ENCODE measurements around the gene MUC5AC.
"Not testable (repeated sequence)": the region's sequence is repeated elsewhere in the genome, so short reads cannot be mapped to it uniquely, and the experiment has no call there.

MUC5AC gene

GRCh38 chr11:1209371-1210057 is 51.8 kb downstream of the MUC5AC start:
- DNase-seq: no peak

- no peak for DNase-seq
These were observed 54.1 kb downstream of the MUC5AC start for GRCh38 chr11:1211838-1212237.

GRCh38 chr11:1215826-1216225 is 58.1 kb downstream of the MUC5AC start:
- not testable (repeated sequence) for DNase-seq

GRCh38 chr11:1217151-1217550 is 59.4 kb downstream of the MUC5AC start:
- DNase-seq: no peak

GRCh38 chr11:1218256-1218787 is 60.6 kb downstream of the MUC5AC start:
- no peak for DNase-seq

- DNase-seq: no peak
These were observed 61.2 kb downstream of the MUC5AC start for GRCh38 chr11:1218788-1219445.

- DNase-seq: no peak
These were observed 61.7 kb downstream of the MUC5AC start for GRCh38 chr11:1219446-1219833.

- no peak for DNase-seq
These were observed 62.4 kb downstream of the MUC5AC start for GRCh38 chr11:1219834-1220815.

- no peak for DNase-seq
These were observed 63.4 kb downstream of the MUC5AC start for GRCh38 chr11:1220941-1221721.

GRCh38 chr11:1221848-1222311 is 64.1 kb downstream of the MUC5AC start:
- DNase-seq: no peak

GRCh38 chr11:1222491-1223345 is 65.0 kb downstream of the MUC5AC start, which contains the start of gene MUC5B:
Gene MUC5B (plus strand): TSS chr11:1223066. CDS start chr11:1223124, 58 bp downstream.
- no peak for DNase-seq

GRCh38 chr11:1223346-1224110 is 65.8 kb downstream of the MUC5AC start:
- no peak for DNase-seq

GRCh38 chr11:1224111-1224490 is 66.3 kb downstream of the MUC5AC start:
- DNase-seq: no peak

- DNase-seq: no peak
These were observed 67.0 kb downstream of the MUC5AC start for GRCh38 chr11:1224491-1225385.

- no peak for DNase-seq
These were observed 67.9 kb downstream of the MUC5AC start for GRCh38 chr11:1225386-1226225.

GRCh38 chr11:1226226-1226985 is 68.7 kb downstream of the MUC5AC start:
- DNase-seq: no peak

- DNase-seq: no peak
These were observed 69.3 kb downstream of the MUC5AC start for GRCh38 chr11:1226986-1227550.

Measured in right kidney (tissue), 1 donor.